ENCODE data around the gene FANCC.
A peak's percentile ranks its signal among the peaks of the same experiment; 100 is the strongest.

FANCC gene

GRCh38 chr9:95138474-95138873 lies 179.0 kb downstream of the FANCC start:
- FAIRE-seq: no peak

- no peak for FAIRE-seq
Observed at GRCh38 chr9:95137587-95138145, 179.8 kb downstream of the FANCC start.

GRCh38 chr9:95135756-95136155 lies 181.8 kb downstream of the FANCC start:
- no peak for FAIRE-seq

- FAIRE-seq: no peak
Observed at GRCh38 chr9:95134457-95134881, 183.0 kb downstream of the FANCC start.

GRCh38 chr9:95133325-95133705 lies 184.2 kb downstream of the FANCC start:
- no peak for FAIRE-seq

- FAIRE-seq: no peak
Observed at GRCh38 chr9:95132366-95133324, 184.9 kb downstream of the FANCC start.

- FAIRE-seq: peak; percentile 78
Observed at GRCh38 chr9:95131023-95131943, 186.2 kb downstream of the FANCC start.

- FAIRE-seq: no peak
Observed at GRCh38 chr9:95130484-95130883, 187.0 kb downstream of the FANCC start.

- peak; percentile 20 for FAIRE-seq
Observed at GRCh38 chr9:95129476-95130291, 187.8 kb downstream of the FANCC start.

GRCh38 chr9:95128177-95128524 lies 189.4 kb downstream of the FANCC start:
- FAIRE-seq: no peak

- peak; percentile 39 for FAIRE-seq
Observed at GRCh38 chr9:95127249-95128176, 190.0 kb downstream of the FANCC start.

- FAIRE-seq: no peak
Observed at GRCh38 chr9:95126739-95127138, 190.8 kb downstream of the FANCC start.

- no peak for FAIRE-seq
Observed at GRCh38 chr9:95125652-95126051, 191.9 kb downstream of the FANCC start.

- no peak for FAIRE-seq
Observed at GRCh38 chr9:95124582-95125367, 192.7 kb downstream of the FANCC start.

GRCh38 chr9:95120781-95121370 lies 196.6 kb downstream of the FANCC start:
- no peak for FAIRE-seq

GRCh38 chr9:95118596-95118995 lies 198.9 kb downstream of the FANCC start:
- FAIRE-seq: no peak

- no peak for FAIRE-seq
Observed at GRCh38 chr9:95116808-95117204, 200.7 kb downstream of the FANCC start.

- no peak for FAIRE-seq
Observed at GRCh38 chr9:95116002-95116807, 201.3 kb downstream of the FANCC start.

- no peak for FAIRE-seq
Observed at GRCh38 chr9:95115104-95115503, 202.4 kb downstream of the FANCC start.
